ENCODE measurements around the gene CAPZA1.

Gene CAPZA1

GRCh38 chr1:112708002-112708448 lies 88.4 kb downstream of the CAPZA1 start:
- H3K27ac ChIP-seq (ENCODE audit: low read depth, low read length), result no peak overlapping the region
- H3K4me3 ChIP-seq (ENCODE audit: low read length), result no peak overlapping the region
- no peaks in the 10 kb centered on the region for H3K27me3 ChIP-seq (ENCODE audit: control insufficient read depth, insufficient read depth, low read length)
- no peak overlapping the region for H3K9ac ChIP-seq (ENCODE audit: low read length)
- H3K4me1 ChIP-seq (ENCODE audit: control insufficient read depth, insufficient read depth, low read length), result peaks cover 16% of the 10 kb centered on the region
- H3K36me3 ChIP-seq (ENCODE audit: control insufficient read depth, insufficient read depth, low read length), result no peaks in the 10 kb centered on the region

- Histone ChIP-seq H3K27me3 (ENCODE audit: control insufficient read depth, insufficient read depth, low read length) (no peaks in the 10 kb centered on the region), H3K4me3 (ENCODE audit: low read length) (no peak overlapping the region), H3K27ac (ENCODE audit: low read depth, low read length) (no peak overlapping the region), H3K36me3 (ENCODE audit: control insufficient read depth, insufficient read depth, low read length) (no peaks in the 10 kb centered on the region), H3K4me1 (ENCODE audit: control insufficient read depth, insufficient read depth, low read length) (peaks cover 16% of the 10 kb centered on the region), H3K9ac (ENCODE audit: low read length) (no peak overlapping the region)
Observed at GRCh38 chr1:112708489-112708888, 88.9 kb downstream of the CAPZA1 start.

- Histone ChIP-seq H3K36me3 (ENCODE audit: control insufficient read depth, insufficient read depth, low read length) (no peaks in the 10 kb centered on the region), H3K9ac (ENCODE audit: low read length) (no peak overlapping the region), H3K27me3 (ENCODE audit: control insufficient read depth, insufficient read depth, low read length) (peaks cover 1% of the 10 kb centered on the region), H3K27ac (ENCODE audit: low read depth, low read length) (no peak overlapping the region), H3K4me1 (ENCODE audit: control insufficient read depth, insufficient read depth, low read length) (peaks cover 9% of the 10 kb centered on the region), H3K4me3 (ENCODE audit: low read length) (no peak overlapping the region)
Observed at GRCh38 chr1:112710159-112710558, 90.5 kb downstream of the CAPZA1 start.

- Histone ChIP-seq H3K27ac (ENCODE audit: low read depth, low read length) (no peak overlapping the region), H3K4me1 (ENCODE audit: control insufficient read depth, insufficient read depth, low read length) (peaks cover 7% of the 10 kb centered on the region), H3K27me3 (ENCODE audit: control insufficient read depth, insufficient read depth, low read length) (peaks cover 1% of the 10 kb centered on the region), H3K36me3 (ENCODE audit: control insufficient read depth, insufficient read depth, low read length) (no peaks in the 10 kb centered on the region), H3K9ac (ENCODE audit: low read length) (no peak overlapping the region), H3K4me3 (ENCODE audit: low read length) (no peak overlapping the region)
Observed at GRCh38 chr1:112710586-112710985, 91.0 kb downstream of the CAPZA1 start.

- no peaks in the 10 kb centered on the region for H3K36me3 ChIP-seq (ENCODE audit: control insufficient read depth, insufficient read depth, low read length)
- no peak overlapping the region for H3K27ac ChIP-seq (ENCODE audit: low read depth, low read length)
- no peak overlapping the region for H3K4me3 ChIP-seq (ENCODE audit: low read length)
- peaks cover 1% of the 10 kb centered on the region for H3K27me3 ChIP-seq (ENCODE audit: control insufficient read depth, insufficient read depth, low read length)
- H3K4me1 ChIP-seq (ENCODE audit: control insufficient read depth, insufficient read depth, low read length), result peaks cover 7% of the 10 kb centered on the region
- H3K9ac ChIP-seq (ENCODE audit: low read length), result no peak overlapping the region
Observed at GRCh38 chr1:112711041-112711440, 91.4 kb downstream of the CAPZA1 start.

GRCh38 chr1:112711670-112712069 lies 92.0 kb downstream of the CAPZA1 start:
- no peak overlapping the region for H3K9ac ChIP-seq (ENCODE audit: low read length)
- H3K27me3 ChIP-seq (ENCODE audit: control insufficient read depth, insufficient read depth, low read length), result peaks cover 1% of the 10 kb centered on the region
- no peak overlapping the region for H3K27ac ChIP-seq (ENCODE audit: low read depth, low read length)

GRCh38 chr1:112712191-112712590 lies 92.6 kb downstream of the CAPZA1 start:
- peaks cover 2% of the 10 kb centered on the region for H3K27me3 ChIP-seq (ENCODE audit: control insufficient read depth, insufficient read depth, low read length)

More at GRCh38 chr1:112711670-112712069, 92.0 kb downstream of the CAPZA1 start:
- H3K4me1 ChIP-seq (ENCODE audit: control insufficient read depth, insufficient read depth, low read length), result peaks cover 8% of the 10 kb centered on the region
- no peaks in the 10 kb centered on the region for H3K36me3 ChIP-seq (ENCODE audit: control insufficient read depth, insufficient read depth, low read length)
- no peak overlapping the region for H3K4me3 ChIP-seq (ENCODE audit: low read length)

GRCh38 chr1:112712701-112713128 lies 93.1 kb downstream of the CAPZA1 start:
- Histone ChIP-seq H3K36me3 (ENCODE audit: control insufficient read depth, insufficient read depth, low read length) (no peaks in the 10 kb centered on the region), H3K4me1 (ENCODE audit: control insufficient read depth, insufficient read depth, low read length) (peaks cover 8% of the 10 kb centered on the region), H3K27ac (ENCODE audit: low read depth, low read length) (no peak overlapping the region), H3K27me3 (ENCODE audit: control insufficient read depth, insufficient read depth, low read length) (peaks cover 3% of the 10 kb centered on the region), H3K9ac (ENCODE audit: low read length) (no peak overlapping the region), H3K4me3 (ENCODE audit: low read length) (no peak overlapping the region)

More at GRCh38 chr1:112712191-112712590, 92.6 kb downstream of the CAPZA1 start:
- Histone ChIP-seq H3K4me3 (ENCODE audit: low read length) (no peak overlapping the region), H3K36me3 (ENCODE audit: control insufficient read depth, insufficient read depth, low read length) (no peaks in the 10 kb centered on the region), H3K4me1 (ENCODE audit: control insufficient read depth, insufficient read depth, low read length) (peaks cover 8% of the 10 kb centered on the region), H3K27ac (ENCODE audit: low read depth, low read length) (no peak overlapping the region), H3K9ac (ENCODE audit: low read length) (no peak overlapping the region)

- H3K4me1 ChIP-seq (ENCODE audit: control insufficient read depth, insufficient read depth, low read length), result peaks cover 8% of the 10 kb centered on the region
- no peak overlapping the region for H3K27ac ChIP-seq (ENCODE audit: low read depth, low read length)
- H3K27me3 ChIP-seq (ENCODE audit: control insufficient read depth, insufficient read depth, low read length), result peaks cover 3% of the 10 kb centered on the region
- peak overlapping the region; percentile 63 for H3K4me3 ChIP-seq (ENCODE audit: low read length)
- no peaks in the 10 kb centered on the region for H3K36me3 ChIP-seq (ENCODE audit: control insufficient read depth, insufficient read depth, low read length)
- H3K9ac ChIP-seq (ENCODE audit: low read length), result no peak overlapping the region
Observed at GRCh38 chr1:112713466-112714312, 94.1 kb downstream of the CAPZA1 start.

- no peak overlapping the region for H3K27ac ChIP-seq (ENCODE audit: low read depth, low read length)
- H3K4me1 ChIP-seq (ENCODE audit: control insufficient read depth, insufficient read depth, low read length), result peaks cover 8% of the 10 kb centered on the region
- peaks cover 3% of the 10 kb centered on the region for H3K27me3 ChIP-seq (ENCODE audit: control insufficient read depth, insufficient read depth, low read length)
Observed at GRCh38 chr1:112714313-112715263, 95.0 kb downstream of the CAPZA1 start.

GRCh38 chr1:112715264-112716053 lies 95.8 kb downstream of the CAPZA1 start, which contains the start of gene PPM1J:
Gene PPM1J, minus strand, starts transcription at chr1:112715332. Its CDS starts 31 bp downstream, at chr1:112715301.
- Histone ChIP-seq H3K9ac (ENCODE audit: low read length) (no peak within 1 kb of the TSS), H3K27me3 (ENCODE audit: control insufficient read depth, insufficient read depth, low read length) (peaks cover 3% of the 10 kb centered on the region), H3K4me1 (ENCODE audit: control insufficient read depth, insufficient read depth, low read length) (peaks cover 8% of the 10 kb centered on the region), H3K36me3 (ENCODE audit: control insufficient read depth, insufficient read depth, low read length) (no peaks in the 10 kb centered on the region), H3K4me3 (ENCODE audit: low read length) (peak within 1 kb of the TSS; percentile 85), H3K27ac (ENCODE audit: low read depth, low read length) (peak within 1 kb of the TSS; percentile 16)

More at GRCh38 chr1:112714313-112715263, 95.0 kb downstream of the CAPZA1 start:
- Histone ChIP-seq H3K9ac (ENCODE audit: low read length) (no peak overlapping the region), H3K36me3 (ENCODE audit: control insufficient read depth, insufficient read depth, low read length) (no peaks in the 10 kb centered on the region), H3K4me3 (ENCODE audit: low read length) (peak overlapping the region; percentile 63)

Data from rectal smooth muscle tissue (tissue), 1 donor.